Activated CD8-positive, alpha-beta memory T cell treated with anti-CD3 and anti-CD28 coated beads, Interleukin-2, amount 10 ng/mL, durations not matched to agents 7 days and 5 days (primary cell): ENCODE data around the gene BLNK. TPM values are rescaled to one million over a fixed set of nuclear protein-coding genes. Genes with fewer than 3 reads are reported as not detected.

Experiments used
- ATAC-seq: fragments of 150-1000 bp; cut with Tn5 transposase; one replicate; pipeline ENCODE4 v1.10.0; 2021; ENCODE audit warnings: moderate library complexity
- CTCF ChIA-PET: fragments of 350-600 bp; sonication (Branson Sonifier 250); formaldehyde crosslinking; loops from one replicate; lab custom pipeline; 2021; ENCODE audit warnings: antibody characterized with exemption; lab: Charles Lee
- DNase-seq: peaks from one replicate; pipeline ENCODE4 v3.0.0-alpha.2; 2020
- H3K27ac Mint-ChIP-seq: one replicate; pipeline ENCODE4 v1.8.0; 2021; ENCODE audit warnings: mild to moderate bottlenecking, mixed read lengths
- H3K27me3 Mint-ChIP-seq: one replicate; pipeline ENCODE4 v1.8.0; 2021; ENCODE audit warnings: mixed read lengths
- H3K36me3 Mint-ChIP-seq: one replicate; pipeline ENCODE4 v1.8.0; 2021; ENCODE audit warnings: mild to moderate bottlenecking, mixed read lengths
- H3K4me1 Mint-ChIP-seq: one replicate; pipeline ENCODE4 v1.8.0; 2021; ENCODE audit warnings: mixed read lengths
- H3K4me3 Mint-ChIP-seq: one replicate; pipeline ENCODE4 v1.8.0; 2021; ENCODE audit warnings: mild to moderate bottlenecking, moderate library complexity, mixed read lengths
- H3K9me3 Mint-ChIP-seq: one replicate; pipeline ENCODE4 v1.8.0; 2022; ENCODE audit warnings: low read depth, mixed read lengths
- total RNA-seq, 2 experiments: library from RNA; stranded (reverse); gene quantifications; one replicate each; pipeline ENCODE4 v1.2.3, GENCODE V29; 2021

Gene BLNK
- total RNA-seq, 2 experiments from 2014 or later = not detected

GRCh38 chr10:96243296-96243695 is 28.1 kb downstream of the BLNK start:
- Mint-ChIP-seq H3K4me3 (no peak overlapping the region), H3K9me3 (no peaks in the 10 kb centered on the region), H3K4me1 (no peaks in the 10 kb centered on the region), H3K27me3 (peaks cover 34% of the 10 kb centered on the region), H3K27ac (no peak overlapping the region), H3K36me3 (no peaks in the 10 kb centered on the region)
- DNase-seq (no peak), ATAC-seq (no peak)
- CTCF ChIA-PET = no interaction called here

- Mint-ChIP-seq H3K4me1 (no peaks in the 10 kb centered on the region), H3K9me3 (no peaks in the 10 kb centered on the region), H3K4me3 (no peak overlapping the region), H3K27me3 (peaks cover 34% of the 10 kb centered on the region), H3K27ac (no peak overlapping the region), H3K36me3 (no peaks in the 10 kb centered on the region)
- CTCF ChIA-PET = no interaction called here
- ATAC-seq (no peak), DNase-seq (no peak)
Observed at GRCh38 chr10:96242822-96243221, 28.5 kb downstream of the BLNK start.

- Mint-ChIP-seq H3K36me3 (no peaks in the 10 kb centered on the region), H3K4me3 (no peak overlapping the region)
Observed at GRCh38 chr10:96238646-96239623, 32.4 kb downstream of the BLNK start.

GRCh38 chr10:96236876-96237275 is 34.5 kb downstream of the BLNK start:
- CTCF ChIA-PET = interaction anchor here (3.3 kb wide), 1 partner anchor 7 kb away, joined by 14 read pairs; no protein-coding TSS in a partner anchor
- Mint-ChIP-seq H3K27me3 (peaks cover 23% of the 10 kb centered on the region), H3K4me3 (no peak overlapping the region), H3K9me3 (no peaks in the 10 kb centered on the region), H3K4me1 (no peaks in the 10 kb centered on the region), H3K27ac (no peak overlapping the region), H3K36me3 (no peaks in the 10 kb centered on the region)
- ATAC-seq (no peak), DNase-seq (no peak)

More at GRCh38 chr10:96238646-96239623, 32.4 kb downstream of the BLNK start:
- CTCF ChIA-PET = interaction anchor here (3.3 kb wide), 1 partner anchor 9 kb away, joined by 14 read pairs; no protein-coding TSS in a partner anchor
- no peak overlapping the region for H3K27ac Mint-ChIP-seq
- peaks cover 31% of the 10 kb centered on the region for H3K27me3 Mint-ChIP-seq
- no peaks in the 10 kb centered on the region for H3K9me3 Mint-ChIP-seq
- DNase-seq = no peak
- no peak for ATAC-seq
- H3K4me1 Mint-ChIP-seq = no peaks in the 10 kb centered on the region

- Mint-ChIP-seq H3K27ac (no peak overlapping the region), H3K9me3 (no peaks in the 10 kb centered on the region), H3K4me1 (no peaks in the 10 kb centered on the region), H3K27me3 (peaks cover 20% of the 10 kb centered on the region), H3K36me3 (no peaks in the 10 kb centered on the region), H3K4me3 (no peak overlapping the region)
- DNase-seq (no peak), ATAC-seq (no peak)
- CTCF ChIA-PET = no interaction called here
Observed at GRCh38 chr10:96236090-96236478, 35.3 kb downstream of the BLNK start.

- H3K4me1 Mint-ChIP-seq = no peaks in the 10 kb centered on the region
- no peak overlapping the region for H3K27ac Mint-ChIP-seq
- H3K27me3 Mint-ChIP-seq = peaks cover 20% of the 10 kb centered on the region
- CTCF ChIA-PET = no interaction called here
- H3K4me3 Mint-ChIP-seq = no peak overlapping the region
- ATAC-seq (no peak), DNase-seq (no peak)
- no peaks in the 10 kb centered on the region for H3K9me3 Mint-ChIP-seq
- H3K36me3 Mint-ChIP-seq = no peaks in the 10 kb centered on the region
Observed at GRCh38 chr10:96235326-96236089, 35.9 kb downstream of the BLNK start.

- Mint-ChIP-seq H3K4me3 (no peak overlapping the region), H3K4me1 (no peaks in the 10 kb centered on the region), H3K27ac (no peak overlapping the region), H3K36me3 (no peaks in the 10 kb centered on the region), H3K27me3 (peaks cover 13% of the 10 kb centered on the region), H3K9me3 (no peaks in the 10 kb centered on the region)
- ATAC-seq (no peak), DNase-seq (no peak)
- CTCF ChIA-PET = no interaction called here
Observed at GRCh38 chr10:96233959-96234358, 37.4 kb downstream of the BLNK start.

GRCh38 chr10:96230527-96230926 is 40.8 kb downstream of the BLNK start:
- Mint-ChIP-seq H3K4me3 (no peak overlapping the region), H3K27ac (no peak overlapping the region), H3K27me3 (peaks cover 2% of the 10 kb centered on the region), H3K9me3 (no peaks in the 10 kb centered on the region), H3K36me3 (no peaks in the 10 kb centered on the region), H3K4me1 (no peaks in the 10 kb centered on the region)
- CTCF ChIA-PET = interaction anchor here (1.0 to 2.7 kb wide), 14 partner anchors 8 to 209 kb away, joined by 3 to 18 read pairs (median 5); partner anchors contain the start of gene ZNF518A
- DNase-seq = no peak
- ATAC-seq = no peak

GRCh38 chr10:96229568-96230030 is 41.8 kb downstream of the BLNK start:
- no peaks in the 10 kb centered on the region for H3K9me3 Mint-ChIP-seq
- H3K27me3 Mint-ChIP-seq = no peaks in the 10 kb centered on the region
- DNase-seq (peak; percentile 74), ATAC-seq (peak; percentile 68)
- CTCF ChIA-PET = interaction anchor here (0.6 to 2.7 kb wide), 38 partner anchors 8 to 229 kb away, joined by 3 to 20 read pairs (median 4); partner anchors contain the start of genes BLNK, DNTT and ZNF518A
- H3K27ac Mint-ChIP-seq = no peak overlapping the region
- H3K36me3 Mint-ChIP-seq = no peaks in the 10 kb centered on the region
- no peak overlapping the region for H3K4me3 Mint-ChIP-seq
- no peaks in the 10 kb centered on the region for H3K4me1 Mint-ChIP-seq

GRCh38 chr10:96228408-96228994 is 42.9 kb downstream of the BLNK start:
- H3K27me3 Mint-ChIP-seq = no peaks in the 10 kb centered on the region
- no peaks in the 10 kb centered on the region for H3K9me3 Mint-ChIP-seq
- H3K36me3 Mint-ChIP-seq = no peaks in the 10 kb centered on the region
- DNase-seq (no peak), ATAC-seq (no peak)
- H3K4me3 Mint-ChIP-seq = no peak overlapping the region
- H3K4me1 Mint-ChIP-seq = no peaks in the 10 kb centered on the region
- H3K27ac Mint-ChIP-seq = no peak overlapping the region
- CTCF ChIA-PET = interaction anchor here (0.8 to 2.0 kb wide), 21 partner anchors 9 to 216 kb away, joined by 3 to 20 read pairs (median 5); no protein-coding TSS in a partner anchor

- CTCF ChIA-PET = interaction anchor here (1.4 to 1.9 kb wide), 3 partner anchors 10 to 63 kb away, joined by 3 to 4 read pairs (median 4); no protein-coding TSS in a partner anchor
- no peaks in the 10 kb centered on the region for H3K36me3 Mint-ChIP-seq
- no peaks in the 10 kb centered on the region for H3K27me3 Mint-ChIP-seq
- H3K9me3 Mint-ChIP-seq = no peaks in the 10 kb centered on the region
- no peak overlapping the region for H3K4me3 Mint-ChIP-seq
- H3K4me1 Mint-ChIP-seq = no peaks in the 10 kb centered on the region
- H3K27ac Mint-ChIP-seq = no peak overlapping the region
- ATAC-seq (no peak), DNase-seq (no peak)
Observed at GRCh38 chr10:96227206-96227605, 44.2 kb downstream of the BLNK start.

GRCh38 chr10:96225119-96225518 is 46.2 kb downstream of the BLNK start:
- no peak for DNase-seq
- Mint-ChIP-seq H3K4me3 (no peak overlapping the region), H3K4me1 (no peaks in the 10 kb centered on the region), H3K9me3 (no peaks in the 10 kb centered on the region), H3K27ac (no peak overlapping the region), H3K27me3 (peaks cover 9% of the 10 kb centered on the region), H3K36me3 (no peaks in the 10 kb centered on the region)
- no peak for ATAC-seq
- CTCF ChIA-PET = interaction anchor here (0.6 kb wide), 1 partner anchor 571 kb away, joined by 3 read pairs; no protein-coding TSS in a partner anchor

GRCh38 chr10:96222908-96223307 is 48.5 kb downstream of the BLNK start:
- Mint-ChIP-seq H3K36me3 (no peaks in the 10 kb centered on the region), H3K27me3 (peaks cover 21% of the 10 kb centered on the region), H3K27ac (no peak overlapping the region), H3K9me3 (no peaks in the 10 kb centered on the region), H3K4me1 (no peaks in the 10 kb centered on the region), H3K4me3 (no peak overlapping the region)
- CTCF ChIA-PET = no interaction called here
- no peak for ATAC-seq
- DNase-seq = no peak
